ENCODE measurements around the gene DPP8.
"Not testable (repeated sequence)": the region's sequence is repeated elsewhere in the genome, so short reads cannot be mapped to it uniquely, and the experiment has no call there.

The DPP8 gene

DNA sequence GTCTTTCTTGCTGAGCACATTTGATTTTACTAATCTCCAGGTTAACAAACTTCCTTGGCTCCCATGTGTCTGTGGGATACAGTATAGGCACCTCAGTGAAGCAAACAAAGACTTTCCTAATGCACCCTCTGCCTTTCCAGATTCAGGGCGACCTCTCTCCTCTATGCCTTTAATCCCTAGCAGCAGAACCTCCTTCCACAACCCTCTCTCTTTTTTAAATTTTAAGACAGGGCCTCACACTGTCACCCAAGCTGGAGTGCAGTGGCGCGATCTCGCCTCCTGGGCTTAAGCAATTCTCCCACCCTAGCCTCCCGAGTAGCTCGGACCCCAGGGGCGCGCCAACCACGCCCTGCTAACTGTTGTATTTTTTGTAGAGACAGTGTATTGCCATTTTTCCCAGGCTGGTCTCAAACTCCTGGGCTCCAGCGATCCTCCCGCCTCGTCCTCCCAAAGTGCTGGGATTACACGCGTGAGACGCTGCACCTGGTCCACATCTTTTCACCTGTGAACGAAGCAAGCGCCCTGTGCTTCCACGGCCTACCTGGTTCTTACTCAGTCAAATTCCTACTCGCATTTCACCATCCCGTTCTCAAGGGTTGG is 11.1 kb upstream of the DPP8 start:
- DNase-seq (ENCODE audit: extremely low read depth in 1 of 2, low read depth in 1 of 2), result no peak

DNA sequence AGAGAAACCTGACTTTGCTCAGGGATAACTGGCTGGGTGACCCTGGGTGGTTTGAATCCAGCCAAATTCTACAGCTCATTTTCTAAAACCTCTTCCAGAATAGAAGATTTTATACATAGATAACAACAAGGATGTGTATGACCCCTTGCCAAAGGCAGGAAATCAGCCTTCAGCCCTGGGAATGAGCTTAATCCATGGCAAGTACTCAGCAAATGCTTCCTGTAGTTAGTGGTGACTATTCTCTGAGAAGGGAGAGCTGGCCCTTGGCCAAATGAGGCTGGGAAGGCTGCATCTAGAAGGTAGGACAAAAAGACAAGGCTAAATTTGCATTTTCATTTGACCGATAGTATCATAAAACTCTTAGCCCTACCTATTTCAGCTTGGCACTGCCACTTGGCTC is 8.1 kb upstream of the DPP8 start:
- no peak for DNase-seq (ENCODE audit: extremely low read depth in 1 of 2, low read depth in 1 of 2)

- no peak for DNase-seq (ENCODE audit: extremely low read depth in 1 of 2, low read depth in 1 of 2)
These were observed 6.7 kb upstream of the DPP8 start for GRCh38 chr15:65524226-65524625.

DNA sequence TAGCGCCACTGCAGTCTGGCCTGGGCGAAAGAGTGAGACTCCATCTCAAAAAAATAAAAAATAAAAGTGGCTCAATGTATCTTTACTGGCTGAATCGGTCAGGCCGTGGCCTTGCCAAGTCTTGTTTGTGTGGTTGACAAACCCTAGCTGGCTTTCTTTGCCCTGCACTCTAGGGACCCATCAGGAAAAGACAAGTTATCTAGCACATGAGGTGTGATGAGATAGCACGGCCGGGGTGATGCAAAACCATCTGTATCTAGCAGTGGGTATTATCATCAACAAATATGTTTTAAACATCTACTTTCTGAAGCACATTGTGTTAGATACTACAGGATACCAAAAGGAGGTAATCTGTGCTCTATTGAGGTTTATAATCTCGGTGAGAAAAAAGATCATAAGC is 3.9 kb upstream of the DPP8 start:
- DNase-seq (ENCODE audit: extremely low read depth in 1 of 2, low read depth in 1 of 2), result no peak

- DNase-seq (ENCODE audit: extremely low read depth in 1 of 2, low read depth in 1 of 2), result no peak
These were observed 1.3 kb upstream of the DPP8 start for GRCh38 chr15:65518633-65519285.

GRCh38 chr15:65517866-65518207 is 348 bp upstream of the DPP8 start:
- no peak for DNase-seq (ENCODE audit: extremely low read depth in 1 of 2, low read depth in 1 of 2)

DNA sequence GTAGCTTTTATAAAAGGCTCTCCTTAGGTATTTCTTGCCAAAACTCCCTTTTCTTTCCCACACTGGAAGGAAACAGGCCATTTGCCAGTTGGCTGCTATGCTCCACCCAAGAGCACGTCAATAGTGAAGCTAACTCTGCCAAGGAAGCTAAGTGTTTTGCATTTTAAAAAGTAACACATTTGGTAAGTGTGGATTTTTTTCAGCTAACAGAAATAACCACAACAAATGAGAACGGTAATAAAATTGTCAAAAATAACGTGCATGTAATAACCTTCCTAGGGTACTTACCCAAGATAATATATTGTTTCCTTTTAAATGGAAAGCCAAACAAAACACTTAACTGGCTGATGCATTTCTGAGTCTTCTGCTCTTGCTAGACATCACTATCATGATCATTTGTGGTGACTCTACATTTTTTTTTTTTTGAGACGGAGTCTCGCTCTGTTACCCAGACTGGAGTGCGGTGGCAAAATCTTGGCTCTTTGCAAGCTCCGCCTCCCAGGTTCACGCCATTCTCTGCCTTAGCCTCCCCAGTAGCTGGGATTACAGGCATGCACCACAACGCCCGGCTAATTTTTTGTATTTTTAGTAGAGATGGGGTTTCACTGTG is 4.6 kb downstream of the DPP8 start:
- no peak for DNase-seq (ENCODE audit: extremely low read depth in 1 of 2, low read depth in 1 of 2)

- DNase-seq (ENCODE audit: extremely low read depth in 1 of 2, low read depth in 1 of 2), result no peak
These were observed 5.3 kb downstream of the DPP8 start for GRCh38 chr15:65512189-65512588.

GRCh38 chr15:65509321-65509720 is 8.2 kb downstream of the DPP8 start:
- no peak for DNase-seq (ENCODE audit: extremely low read depth in 1 of 2, low read depth in 1 of 2)

GRCh38 chr15:65494076-65494475 is 23.4 kb downstream of the DPP8 start:
- no peak for DNase-seq (ENCODE audit: extremely low read depth in 1 of 2, low read depth in 1 of 2)

DNA sequence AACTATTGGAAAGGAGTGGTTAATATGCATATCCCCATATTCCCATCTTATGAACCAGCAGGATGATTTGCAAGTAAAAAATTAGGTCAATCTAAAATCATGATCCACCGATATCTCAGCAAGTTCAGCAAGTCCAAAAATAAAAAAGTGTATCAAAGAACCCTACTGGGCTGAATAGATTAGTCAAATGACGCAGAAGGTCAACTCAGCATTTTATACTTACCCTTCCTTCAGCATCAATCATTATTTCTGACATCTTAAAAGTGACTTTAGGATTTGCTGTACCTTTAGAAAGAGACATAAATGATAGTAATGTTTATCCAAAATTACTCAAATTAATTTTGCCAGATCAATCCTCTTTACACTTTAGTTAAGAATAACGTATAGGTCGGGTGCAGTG is 32.6 kb downstream of the DPP8 start:
- no peak for DNase-seq (ENCODE audit: extremely low read depth in 1 of 2, low read depth in 1 of 2)

- DNase-seq (ENCODE audit: extremely low read depth in 1 of 2, low read depth in 1 of 2), result no peak
These were observed 40.6 kb downstream of the DPP8 start for GRCh38 chr15:65476903-65477302.

DNA sequence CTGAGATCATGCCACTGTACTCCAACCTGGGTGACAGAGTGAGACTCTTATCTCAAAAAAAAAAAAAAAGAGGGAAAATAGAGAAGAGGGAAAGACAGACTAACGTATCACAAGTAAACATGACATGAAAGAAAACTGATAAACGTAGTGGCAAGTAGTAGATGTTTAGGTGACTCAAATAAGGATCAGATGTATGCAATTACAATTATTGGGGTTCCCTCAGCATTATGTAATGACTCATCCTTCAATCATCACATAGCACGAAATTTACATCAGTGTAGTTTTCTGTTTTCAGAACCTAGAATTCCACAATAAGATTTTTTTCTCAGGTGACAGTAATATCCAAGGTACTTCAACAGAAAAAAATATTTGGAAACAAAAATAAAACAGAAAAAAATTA is 46.6 kb downstream of the DPP8 start:
- DNase-seq (ENCODE audit: extremely low read depth in 1 of 2, low read depth in 1 of 2), result no peak

- no peak for DNase-seq (ENCODE audit: extremely low read depth in 1 of 2, low read depth in 1 of 2)
These were observed 49.1 kb downstream of the DPP8 start for GRCh38 chr15:65468229-65468909.

- DNase-seq (ENCODE audit: extremely low read depth in 1 of 2, low read depth in 1 of 2), result no peak
These were observed 50.6 kb downstream of the DPP8 start for GRCh38 chr15:65466901-65467300.

- DNase-seq (ENCODE audit: extremely low read depth in 1 of 2, low read depth in 1 of 2), result not testable (repeated sequence)
These were observed 54.4 kb downstream of the DPP8 start for GRCh38 chr15:65463096-65463495.

GRCh38 chr15:65460741-65461347 is 56.6 kb downstream of the DPP8 start:
- DNase-seq (ENCODE audit: extremely low read depth in 1 of 2, low read depth in 1 of 2), result no peak

- DNase-seq (ENCODE audit: extremely low read depth in 1 of 2, low read depth in 1 of 2), result not testable (repeated sequence)
These were observed 62.2 kb downstream of the DPP8 start for GRCh38 chr15:65455256-65455655.

DNA sequence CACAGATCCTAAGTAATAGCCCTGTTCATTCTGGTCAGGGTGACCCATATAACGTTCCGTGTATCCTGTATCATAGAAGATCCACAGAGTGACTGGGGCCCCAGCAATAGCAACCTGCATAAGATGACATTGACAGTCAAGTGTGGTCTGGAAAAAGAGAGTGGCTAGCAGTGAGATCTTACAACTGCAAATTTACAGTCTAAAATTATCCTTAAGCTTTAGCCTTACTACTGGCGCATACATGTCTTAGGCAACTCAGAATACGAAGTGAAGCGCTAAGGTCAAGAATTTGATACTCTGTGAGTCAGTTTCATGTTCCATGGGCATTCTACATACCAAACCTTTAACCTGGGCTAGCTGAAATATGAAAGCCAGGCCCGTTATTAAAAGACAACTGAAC is 65.5 kb downstream of the DPP8 start:
- no peak for DNase-seq (ENCODE audit: extremely low read depth in 1 of 2, low read depth in 1 of 2)

DNA sequence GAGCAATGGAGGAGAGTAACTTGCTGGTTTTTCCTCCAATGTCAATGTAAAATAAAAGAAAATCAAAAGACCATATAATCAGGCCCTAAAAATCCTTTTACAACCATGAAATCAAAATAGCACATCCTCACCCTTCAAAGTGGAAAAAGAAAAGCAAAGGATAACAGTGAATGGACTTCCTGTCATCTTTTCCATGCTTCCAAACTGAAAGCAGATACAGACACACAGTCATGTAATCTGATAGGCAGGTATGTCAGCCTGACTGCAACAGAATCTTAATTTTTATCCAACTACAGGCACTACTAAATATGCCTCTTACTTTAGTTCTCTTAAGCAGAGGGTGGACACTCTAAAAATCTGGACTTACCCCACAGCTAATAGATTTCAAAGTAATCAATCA is 66.9 kb downstream of the DPP8 start:
- no peak for DNase-seq (ENCODE audit: extremely low read depth in 1 of 2, low read depth in 1 of 2)

- DNase-seq (ENCODE audit: extremely low read depth in 1 of 2, low read depth in 1 of 2), result no peak
These were observed 70.3 kb downstream of the DPP8 start for GRCh38 chr15:65447145-65447544.

GRCh38 chr15:65434201-65434600 is 83.3 kb downstream of the DPP8 start:
- DNase-seq (ENCODE audit: extremely low read depth in 1 of 2, low read depth in 1 of 2), result no peak
